Hematopoietic multipotent progenitor cell treated with erythropoietin and hydrocortisone succinate and interleukin-3 and kit ligand, for 4 days (in vitro differentiated cells): ENCODE results near the gene UNC13C.
"Not testable (repeated sequence)": the region's sequence is repeated elsewhere in the genome, so short reads cannot be mapped to it uniquely, and the experiment has no call there.

ENCODE experiments used
- DNase-seq: peaks from one replicate; pipeline ENCODE4 v3.0.0-alpha.2; 2015

The UNC13C gene

DNA sequence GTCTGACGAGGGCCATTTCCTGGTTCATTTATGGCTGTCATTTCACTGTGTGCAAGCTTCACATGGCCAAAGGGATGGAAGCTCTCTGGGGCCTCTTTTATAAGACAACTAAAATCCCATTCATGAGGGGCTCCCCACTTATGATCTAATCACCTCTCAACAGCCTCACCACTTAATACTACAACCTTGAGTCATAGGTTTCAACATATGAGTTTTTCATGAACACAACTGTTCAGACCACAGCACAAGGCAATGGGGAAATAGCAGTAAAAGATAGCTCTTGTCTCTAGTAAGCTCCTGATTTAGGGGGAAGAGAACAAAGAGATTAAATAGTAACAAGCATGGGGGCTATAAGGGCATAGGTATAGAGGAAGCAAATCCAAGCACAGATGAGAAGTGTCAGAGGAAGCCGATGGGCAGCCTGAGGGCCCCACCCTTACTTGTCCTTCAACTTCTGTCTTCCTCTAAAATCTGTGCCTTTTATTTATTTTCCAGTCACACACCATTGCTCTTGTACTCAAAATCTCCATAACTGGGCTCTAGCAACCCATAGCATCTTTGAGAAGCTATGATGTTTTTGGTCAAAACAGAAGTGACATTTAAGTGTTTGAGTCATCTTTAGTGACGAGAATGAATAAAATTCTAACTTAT is 329.1 kb downstream of the UNC13C start:
- DNase-seq = no peak

DNA sequence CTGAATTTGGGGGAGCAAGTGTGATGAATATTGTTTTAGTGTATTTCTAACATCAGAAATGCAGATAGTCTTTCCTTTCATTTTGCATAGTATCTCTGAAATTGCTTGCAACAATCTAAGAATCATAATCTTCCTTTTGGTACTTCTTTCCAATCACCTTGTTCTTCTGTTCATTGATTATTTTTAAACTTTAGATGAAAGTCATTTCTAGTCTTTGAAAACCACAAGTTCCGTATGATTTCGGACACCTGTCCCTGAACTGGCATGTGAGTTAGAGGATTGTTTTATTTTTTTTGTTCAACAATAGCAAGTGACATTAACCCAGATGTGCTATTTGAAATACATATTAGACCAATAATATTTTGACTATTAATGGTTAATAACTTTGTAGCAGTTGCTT is 329.7 kb downstream of the UNC13C start:
- no peak for DNase-seq

- no peak for DNase-seq
Observed at GRCh38 chr15:54312528-54312927, 334.3 kb downstream of the UNC13C start.

DNA sequence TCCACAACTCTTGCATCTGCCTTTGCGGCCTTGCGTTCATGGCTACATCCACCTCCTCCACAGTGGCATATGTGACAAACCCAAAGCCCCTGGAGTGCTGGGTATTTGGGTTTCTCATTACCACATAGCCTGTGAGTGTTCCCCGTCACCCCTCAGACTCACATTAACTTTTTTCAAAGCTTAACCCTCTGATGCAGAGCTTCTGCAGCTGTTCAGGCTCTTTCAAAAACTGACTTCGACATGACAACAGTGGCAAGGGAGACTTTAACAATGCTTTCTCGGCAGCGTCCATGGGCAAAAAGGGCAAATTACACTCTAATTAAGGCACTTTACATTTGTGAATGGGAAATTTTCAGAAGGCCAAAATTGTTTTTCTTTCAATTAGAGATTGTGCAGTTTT is 343.2 kb downstream of the UNC13C start:
- DNase-seq = no peak

DNA sequence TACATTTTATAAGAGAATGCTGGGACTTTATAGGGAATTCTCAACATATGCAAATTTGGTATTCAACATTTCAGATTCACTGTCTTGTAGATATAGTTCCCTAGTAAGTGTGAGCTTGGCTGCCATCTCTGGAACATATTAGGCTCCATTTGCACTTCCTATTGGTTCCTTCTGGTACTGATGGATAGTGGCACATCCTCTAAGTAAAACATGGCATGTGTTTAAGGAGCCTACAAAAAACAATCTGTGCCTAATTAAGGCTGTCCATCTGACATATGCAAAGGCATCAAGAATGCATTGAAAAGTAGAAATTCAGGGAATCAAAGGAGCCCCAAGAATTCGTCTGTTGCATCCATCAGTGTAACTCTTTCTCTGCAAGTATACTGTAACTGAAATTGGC is 344.1 kb downstream of the UNC13C start:
- no peak for DNase-seq

DNA sequence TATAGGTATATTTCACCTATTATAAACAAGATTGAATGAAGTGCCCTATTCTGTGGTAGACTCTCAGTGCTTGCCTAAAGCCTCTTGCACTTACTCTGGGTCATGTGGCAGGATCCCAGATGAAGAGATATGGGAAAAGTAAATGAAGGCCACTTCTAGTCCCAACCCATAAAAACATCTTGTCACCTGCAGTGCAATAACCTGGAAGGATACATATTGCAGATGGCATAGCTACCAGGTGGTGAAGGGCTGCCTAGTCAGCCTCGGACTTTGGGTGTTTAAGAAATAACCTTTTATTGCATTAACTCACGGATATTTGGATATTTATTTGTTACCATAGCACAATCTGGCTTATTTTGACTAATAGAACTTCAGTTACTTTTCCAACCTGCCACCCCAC is 367.1 kb downstream of the UNC13C start:
- DNase-seq = no peak

GRCh38 chr15:54345827-54346226 is 367.6 kb downstream of the UNC13C start:
- no peak for DNase-seq

GRCh38 chr15:54347082-54347827 is 369.0 kb downstream of the UNC13C start:
- no peak for DNase-seq

DNA sequence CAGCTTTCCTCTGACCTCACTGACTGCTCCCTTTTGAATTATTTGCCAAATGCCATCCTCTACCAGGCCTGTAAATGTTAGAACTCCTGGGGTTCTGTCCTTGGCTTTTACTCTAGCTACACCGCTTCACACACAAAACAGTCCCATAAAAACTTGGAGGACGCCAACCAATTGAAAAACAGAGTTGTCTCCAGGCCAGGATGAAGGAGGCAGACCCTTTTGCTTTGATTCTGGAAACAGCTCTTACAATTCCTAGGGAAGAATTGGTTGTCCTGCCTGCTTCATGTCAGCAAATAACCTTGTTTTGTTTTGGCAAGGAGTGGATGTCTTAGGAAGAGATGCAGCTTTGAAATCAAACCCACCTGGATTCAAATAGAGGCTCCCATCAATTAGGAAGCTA is 375.5 kb downstream of the UNC13C start:
- DNase-seq = no peak

DNA sequence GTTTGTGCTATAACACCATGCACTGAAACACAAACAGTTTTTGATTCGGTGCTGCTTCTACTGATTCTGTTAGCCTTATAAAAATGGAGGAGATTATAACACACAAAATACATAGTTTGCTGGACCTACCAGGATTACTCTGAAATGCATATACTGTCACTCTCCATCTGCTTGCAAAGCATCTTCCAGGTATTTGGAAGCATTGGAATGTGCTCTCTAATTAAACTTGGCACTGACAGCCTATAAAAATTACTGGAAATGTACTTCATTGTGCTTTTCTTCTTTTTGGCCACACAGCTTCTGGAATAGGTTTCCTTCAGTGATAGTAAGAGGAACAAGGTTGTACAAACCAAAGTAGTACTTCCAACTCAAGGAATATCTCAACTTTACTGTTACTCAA is 376.1 kb downstream of the UNC13C start:
- no peak for DNase-seq

DNA sequence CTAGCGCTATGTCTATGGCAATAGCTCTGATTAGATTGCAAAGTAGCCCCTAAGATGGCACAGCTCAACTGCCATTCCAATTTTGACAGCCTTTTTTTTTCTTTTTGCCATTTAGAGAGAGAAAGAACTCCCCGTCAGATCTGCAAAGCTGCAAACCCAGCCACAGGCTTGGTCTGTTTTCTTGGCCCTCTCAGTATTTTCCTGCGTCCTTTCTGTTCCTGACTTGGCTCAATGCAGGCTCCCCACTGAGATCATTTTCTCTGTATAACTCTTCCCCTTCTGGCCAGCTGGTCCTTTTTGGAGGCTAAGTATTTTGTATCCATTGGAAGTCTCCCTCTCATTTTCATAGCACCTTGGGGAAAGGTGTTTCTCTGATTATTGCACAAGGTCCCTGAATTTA is 386.7 kb downstream of the UNC13C start:
- DNase-seq = no peak

DNA sequence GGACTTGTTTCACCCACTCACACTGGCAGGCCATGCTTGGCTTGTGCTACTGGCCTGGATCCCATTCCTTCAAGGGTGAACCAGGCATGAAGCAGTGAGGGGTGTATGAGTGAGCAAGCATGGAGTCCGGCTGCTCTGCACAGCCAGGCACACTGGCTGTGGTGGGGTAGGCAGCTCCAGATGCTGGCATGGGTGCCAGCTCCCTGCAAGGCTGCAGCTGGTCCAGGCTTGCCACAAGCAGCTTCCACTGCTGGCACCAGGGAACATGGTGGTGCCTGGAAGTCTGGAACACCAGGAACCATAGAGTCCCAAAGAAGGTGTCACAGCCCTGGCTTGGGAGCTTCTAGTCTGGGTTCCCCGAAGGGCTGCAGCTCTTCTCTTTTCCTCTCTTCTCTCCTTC is 395.1 kb downstream of the UNC13C start:
- DNase-seq = no peak

GRCh38 chr15:54374184-54374952 is 396.1 kb downstream of the UNC13C start:
- DNase-seq = no peak

GRCh38 chr15:54387799-54388198 is 409.6 kb downstream of the UNC13C start:
- DNase-seq = no peak

GRCh38 chr15:54388746-54389145 is 410.5 kb downstream of the UNC13C start:
- DNase-seq = no peak

DNA sequence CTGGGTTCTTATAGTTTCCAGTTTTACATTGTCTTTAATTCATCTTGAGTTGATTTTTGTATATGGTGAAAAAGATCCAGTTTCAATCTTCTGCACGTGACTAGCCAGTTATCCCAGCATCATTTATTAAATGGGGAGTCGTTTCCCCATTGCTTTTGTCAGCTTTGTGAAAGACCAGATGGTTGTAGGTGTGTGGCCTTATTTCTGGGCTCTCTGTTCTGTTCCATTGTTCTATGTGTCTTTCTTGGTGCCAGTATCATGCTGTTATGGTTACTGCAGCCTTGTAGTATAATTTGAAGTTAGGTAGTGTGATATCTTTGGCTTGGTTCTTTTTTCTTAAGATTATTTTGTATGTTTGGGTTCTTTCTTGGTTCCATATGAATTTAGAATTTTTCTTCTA is 432.2 kb downstream of the UNC13C start:
- DNase-seq = no peak

DNA sequence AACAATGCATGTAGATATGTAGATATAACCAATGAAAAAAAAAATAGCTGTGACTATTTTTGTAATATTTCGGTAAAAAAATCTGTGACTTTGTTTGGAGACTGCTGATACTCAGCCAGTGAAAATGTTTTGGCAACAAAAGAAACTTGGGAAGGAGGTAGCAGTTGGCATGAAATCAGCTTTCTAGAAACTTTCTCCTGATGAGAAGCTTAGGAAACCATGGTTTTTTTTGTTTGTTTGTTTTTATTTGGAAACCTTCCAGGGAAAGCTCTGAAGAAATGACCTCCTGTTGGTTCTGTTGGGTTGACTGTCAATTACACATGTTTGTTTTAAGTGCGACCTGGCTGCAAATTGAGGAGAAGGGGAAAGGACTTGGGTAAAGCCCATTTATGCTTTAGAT is 445.9 kb downstream of the UNC13C start:
- DNase-seq = no peak

- DNase-seq = no peak
Observed at GRCh38 chr15:54428596-54428995, 450.4 kb downstream of the UNC13C start.

DNA sequence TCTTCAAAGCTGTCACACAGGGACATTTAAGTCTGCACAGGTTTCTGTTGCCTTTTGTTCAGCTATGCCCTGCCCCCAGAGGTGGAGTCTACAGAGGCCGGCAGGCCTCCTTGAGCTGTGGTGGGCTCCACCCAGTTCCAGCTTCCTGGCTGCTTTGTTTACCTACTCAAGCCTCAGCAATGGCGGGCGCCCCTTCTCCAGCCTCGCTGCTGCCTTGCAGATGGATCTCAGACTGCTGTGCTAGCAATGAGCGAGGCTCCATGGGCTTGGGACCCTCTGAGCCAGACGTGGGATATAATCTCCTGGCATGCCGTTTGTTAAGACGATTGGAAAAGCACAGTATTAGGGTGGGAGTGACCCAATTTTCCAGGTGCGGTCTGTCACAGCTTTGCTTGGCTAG is 472.0 kb downstream of the UNC13C start:
- not testable (repeated sequence) for DNase-seq

GRCh38 chr15:54456413-54456812 is 478.2 kb downstream of the UNC13C start:
- DNase-seq = no peak

- no peak for DNase-seq
Observed at GRCh38 chr15:54462511-54462913, 484.3 kb downstream of the UNC13C start.

DNA sequence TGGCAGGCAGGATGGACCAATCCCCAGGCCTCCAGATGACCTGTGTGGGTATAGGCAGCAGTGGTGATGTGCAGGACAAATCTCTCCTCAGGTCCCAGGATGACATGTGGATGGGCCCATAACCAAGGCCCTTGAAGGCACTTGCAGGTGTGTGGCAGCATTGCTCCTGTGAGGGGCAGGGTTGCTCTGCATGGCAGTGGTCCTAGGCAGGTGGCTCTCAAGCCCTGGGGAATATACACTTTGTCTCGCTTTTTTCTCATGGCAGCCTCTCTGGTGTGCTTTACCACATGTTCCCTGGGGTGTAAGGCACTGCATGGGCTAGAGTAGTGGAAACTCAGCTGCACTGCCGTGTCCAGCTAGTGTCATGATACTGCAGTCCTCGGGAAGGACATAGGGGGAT is 503.6 kb downstream of the UNC13C start:
- no peak for DNase-seq

DNA sequence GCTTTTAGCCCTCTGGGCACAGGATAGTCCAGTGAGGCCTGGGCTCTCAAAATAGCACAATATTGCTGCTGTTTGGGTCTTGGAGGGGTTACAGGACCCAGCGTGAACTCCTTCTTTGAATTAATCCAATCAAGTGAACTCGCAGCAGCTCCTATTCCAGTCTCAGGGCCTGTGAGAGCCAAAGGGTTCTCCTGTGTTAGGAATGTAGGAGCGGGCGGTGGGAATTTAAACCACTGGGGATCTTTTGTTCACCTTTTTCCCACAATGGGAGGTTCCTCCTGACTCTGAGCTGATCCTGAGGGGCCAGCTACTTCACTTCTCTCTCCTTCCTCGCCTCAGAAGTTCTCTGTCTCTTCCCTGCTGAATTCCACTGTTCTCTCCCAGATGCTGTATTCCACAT is 504.0 kb downstream of the UNC13C start:
- no peak for DNase-seq

DNA sequence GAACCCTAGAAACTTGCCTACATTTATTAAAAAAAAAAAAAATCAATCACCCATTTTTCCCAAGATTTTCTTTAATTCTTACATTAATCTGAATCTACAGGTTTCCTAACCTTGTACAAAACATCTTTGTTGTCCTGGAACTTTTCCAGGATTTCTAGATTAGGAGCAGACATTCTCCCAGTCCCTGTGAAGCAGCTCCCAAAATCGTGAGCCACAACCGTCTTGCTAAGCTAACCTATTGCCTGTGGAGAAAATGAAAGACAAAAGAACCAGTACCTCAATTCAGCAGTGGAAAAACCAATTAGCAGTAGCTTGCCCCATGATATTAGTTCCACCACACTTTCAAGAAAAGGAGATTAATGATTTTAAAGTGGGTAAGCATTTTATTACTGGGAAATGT is 522.1 kb downstream of the UNC13C start:
- no peak for DNase-seq
